Hepatocyte (in vitro differentiated cells): ENCODE measurements around the gene ZNF674. TPM values are rescaled to one million over a fixed set of nuclear protein-coding genes. Genes with fewer than 3 reads are reported as not detected.
"Not testable (repeated sequence)": the region's sequence is repeated elsewhere in the genome, so short reads cannot be mapped to it uniquely, and the experiment has no call there.

Experiments
- DNase-seq: peaks from one replicate; pipeline ENCODE4 v3.0.0-alpha.2; 2016; ENCODE audit warnings: low spot score
- H2AFZ ChIP-seq: fragments of 200-600 bp; sonication (generic); 2 replicates; pipeline ENCODE4 v1.6.0; 2016; ENCODE audit warnings: antibody characterized with exemption, mild to moderate bottlenecking
- H3K27ac ChIP-seq: fragments of 200-600 bp; sonication (generic); 2 replicates; pipeline ENCODE4 v1.5.1; 2016; ENCODE audit warnings: mild to moderate bottlenecking
- H3K27me3 ChIP-seq: fragments of 200-600 bp; sonication (generic); 2 replicates; pipeline ENCODE4 v1.6.1; 2016
- H3K36me3 ChIP-seq: fragments of 200-600 bp; sonication (generic); replicated peaks from 2 replicates; pipeline ENCODE4 v1.5.1; 2016; ENCODE audit warnings: low read depth; ENCODE audit not compliant: insufficient read depth
- H3K4me1 ChIP-seq: fragments of 200-600 bp; sonication (generic); 2 replicates; pipeline ENCODE4 v1.5.1; 2016; ENCODE audit warnings: mild to moderate bottlenecking, moderate library complexity; ENCODE audit not compliant: insufficient read depth
- H3K4me2 ChIP-seq: fragments of 200-600 bp; sonication (generic); 2 replicates; pipeline ENCODE4 v1.6.0; 2016
- H3K4me3 ChIP-seq: fragments of 200-600 bp; sonication (generic); 2 replicates; pipeline ENCODE4 v1.5.1; 2016; ENCODE audit warnings: mild to moderate bottlenecking
- H3K79me2 ChIP-seq: fragments of 200-600 bp; sonication (generic); 2 replicates; pipeline ENCODE4 v1.6.0; 2017; ENCODE audit warnings: mild to moderate bottlenecking
- H3K9me2 ChIP-seq: fragments of 200-600 bp; sonication (generic); replicated peaks from 2 replicates; pipeline ENCODE4 v1.6.0; 2017; ENCODE audit warnings: mild to moderate bottlenecking; ENCODE audit not compliant: insufficient read depth
- H3K9me3 ChIP-seq: fragments of 200-600 bp; sonication (generic); 2 replicates; pipeline ENCODE4 v1.5.1; 2016; ENCODE audit warnings: low read depth, mild to moderate bottlenecking
- H4K20me1 ChIP-seq: fragments of 200-600 bp; sonication (generic); 2 replicates; pipeline ENCODE4 v1.6.0; 2016; ENCODE audit warnings: mild to moderate bottlenecking; ENCODE audit not compliant: insufficient read depth, poor library complexity, severe bottlenecking
- EZH2 ChIP-seq: fragments of 200-600 bp; sonication (generic); IDR thresholded peaks from 2 replicates; pipeline ENCODE4 v1.6.1; 2016; ENCODE audit warnings: antibody characterized with exemption, mild to moderate bottlenecking, borderline replicate concordance
- EZH2phosphoT487 ChIP-seq: fragments of 200-600 bp; sonication (generic); IDR thresholded peaks from one replicate; pipeline ENCODE4 v1.6.1; 2018; ENCODE audit warnings: antibody characterized with exemption, mild to moderate bottlenecking, low read depth, moderate library complexity; ENCODE audit not compliant: unreplicated experiment, severe bottlenecking
- WGBS: methylation state at CpG from one replicate; pipeline ENCODE4 v1.1.6; 2016; ENCODE audit warnings: low lambda C conversion rate; ENCODE audit errors: missing lambda C conversion rate; 5-methylcytosine and 5-hydroxymethylcytosine counted together
- polyA plus RNA-seq: library from polyadenylated mRNA; unstranded; fragments of >200 nt; fragmentation: Nextera tagmentation; extraction: Ambion mirVana; gene quantifications from 2 replicates; pipeline ENCODE4 v1.2.1, GENCODE V29; 2016
- total RNA-seq: library from RNA; depleted of rRNA; stranded (reverse); fragments of >200 nt; gene quantifications from 2 replicates; pipeline ENCODE4 v1.2.3, GENCODE V29; 2014
- TF ChIP-seq, protein P1 (sequence below): fragments of 200-600 bp; sonication (generic); IDR thresholded peaks from 2 replicates; pipeline ENCODE4 v1.5.1; 2016; ENCODE audit warnings: antibody characterized with exemption, mild to moderate bottlenecking; ENCODE audit not compliant: poor library complexity

Gene ZNF674
- total and polyA plus RNA-seq, 2 experiments from 2014 or later, result 2.2 to 4.8 TPM

- WGBS, result 66% methylated on average over 2 of the region's 2 CpGs
- no peaks in the 10 kb centered on the region for H3K9me2 ChIP-seq
- H3K4me2 ChIP-seq, result no peak overlapping the region
- H4K20me1 ChIP-seq, result no peaks in the 10 kb centered on the region
- TF ChIP-seq EZH2phosphoT487, result no peak
- no peak for TF ChIP-seq EZH2
- TF ChIP-seq, protein P1, sequence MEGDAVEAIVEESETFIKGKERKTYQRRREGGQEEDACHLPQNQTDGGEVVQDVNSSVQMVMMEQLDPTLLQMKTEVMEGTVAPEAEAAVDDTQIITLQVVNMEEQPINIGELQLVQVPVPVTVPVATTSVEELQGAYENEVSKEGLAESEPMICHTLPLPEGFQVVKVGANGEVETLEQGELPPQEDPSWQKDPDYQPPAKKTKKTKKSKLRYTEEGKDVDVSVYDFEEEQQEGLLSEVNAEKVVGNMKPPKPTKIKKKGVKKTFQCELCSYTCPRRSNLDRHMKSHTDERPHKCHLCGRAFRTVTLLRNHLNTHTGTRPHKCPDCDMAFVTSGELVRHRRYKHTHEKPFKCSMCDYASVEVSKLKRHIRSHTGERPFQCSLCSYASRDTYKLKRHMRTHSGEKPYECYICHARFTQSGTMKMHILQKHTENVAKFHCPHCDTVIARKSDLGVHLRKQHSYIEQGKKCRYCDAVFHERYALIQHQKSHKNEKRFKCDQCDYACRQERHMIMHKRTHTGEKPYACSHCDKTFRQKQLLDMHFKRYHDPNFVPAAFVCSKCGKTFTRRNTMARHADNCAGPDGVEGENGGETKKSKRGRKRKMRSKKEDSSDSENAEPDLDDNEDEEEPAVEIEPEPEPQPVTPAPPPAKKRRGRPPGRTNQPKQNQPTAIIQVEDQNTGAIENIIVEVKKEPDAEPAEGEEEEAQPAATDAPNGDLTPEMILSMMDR, result no peak
- no peak overlapping the region for H3K27ac ChIP-seq
- H3K9me3 ChIP-seq, result peaks cover 18% of the 10 kb centered on the region
- H3K36me3 ChIP-seq, result no peaks in the 10 kb centered on the region
- H3K27me3 ChIP-seq, result no peaks in the 10 kb centered on the region
- no peak overlapping the region for H3K4me3 ChIP-seq
- DNase-seq, result no peak
- no peak overlapping the region for H2AFZ ChIP-seq
- H3K79me2 ChIP-seq, result no peaks in the 10 kb centered on the region
- no peaks in the 10 kb centered on the region for H3K4me1 ChIP-seq
Observed at GRCh38 chrX:46502848-46503247, 42.4 kb downstream of the ZNF674 start.

- Histone ChIP-seq H3K4me2 (no peak overlapping the region), H3K27ac (no peak overlapping the region), H4K20me1 (no peaks in the 10 kb centered on the region), H3K4me3 (no peak overlapping the region), H3K79me2 (no peaks in the 10 kb centered on the region), H3K4me1 (no peaks in the 10 kb centered on the region), H3K9me3 (peaks cover 18% of the 10 kb centered on the region), H2AFZ (no peak overlapping the region), H3K36me3 (no peaks in the 10 kb centered on the region), H3K27me3 (no peaks in the 10 kb centered on the region), H3K9me2 (no peaks in the 10 kb centered on the region)
- 89% methylated on average over 1 of the region's 1 CpG for WGBS
- TF ChIP-seq EZH2 (no peak), EZH2phosphoT487 (no peak)
- TF ChIP-seq, protein P1, result no peak
- DNase-seq, result no peak
Observed at GRCh38 chrX:46500054-46500453, 45.2 kb downstream of the ZNF674 start.

DNA sequence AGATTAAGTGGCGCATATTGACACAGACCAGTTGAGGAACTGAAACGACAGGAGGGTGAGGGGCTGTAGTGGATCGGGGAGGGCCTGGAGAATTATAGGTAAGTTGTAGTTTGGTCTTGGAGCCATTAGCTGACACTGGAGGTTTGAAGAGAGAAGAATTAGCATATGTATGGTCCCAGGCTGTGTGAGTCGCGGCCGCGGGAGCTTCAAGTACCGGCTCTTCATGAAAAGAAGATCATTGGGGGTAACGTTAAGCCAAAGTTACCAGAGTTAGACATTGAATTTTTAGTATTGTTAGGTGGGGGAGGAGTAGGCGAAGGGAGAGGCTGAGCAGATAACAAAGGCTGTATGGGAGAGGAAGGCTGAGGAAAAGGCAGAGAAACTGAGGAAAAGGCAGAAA is 56.5 kb downstream of the ZNF674 start:
- Histone ChIP-seq H4K20me1 (no peaks in the 10 kb centered on the region), H3K4me1 (no peaks in the 10 kb centered on the region), H3K4me2 (no peak overlapping the region), H3K4me3 (no peak overlapping the region), H3K79me2 (no peaks in the 10 kb centered on the region), H3K27me3 (no peaks in the 10 kb centered on the region), H3K9me2 (no peaks in the 10 kb centered on the region), H3K36me3 (no peaks in the 10 kb centered on the region), H3K9me3 (peaks cover 5% of the 10 kb centered on the region), H2AFZ (no peak overlapping the region), H3K27ac (no peak overlapping the region)
- TF ChIP-seq EZH2 (no peak), EZH2phosphoT487 (no peak)
- TF ChIP-seq, protein P1, result no peak
- WGBS, result 80% methylated on average over 10 of the region's 10 CpGs
- DNase-seq, result no peak

GRCh38 chrX:46485897-46486296 is 59.3 kb downstream of the ZNF674 start:
- Histone ChIP-seq H3K9me3 (peaks cover 5% of the 10 kb centered on the region), H3K4me1 (no peaks in the 10 kb centered on the region), H3K9me2 (no peaks in the 10 kb centered on the region), H3K36me3 (no peaks in the 10 kb centered on the region), H3K4me2 (no peak overlapping the region), H4K20me1 (no peaks in the 10 kb centered on the region), H3K27ac (no peak overlapping the region), H2AFZ (no peak overlapping the region), H3K79me2 (no peaks in the 10 kb centered on the region), H3K27me3 (no peaks in the 10 kb centered on the region), H3K4me3 (no peak overlapping the region)
- no peak for DNase-seq
- 73% methylated on average over 8 of the region's 8 CpGs for WGBS
- TF ChIP-seq EZH2phosphoT487, result no peak
- TF ChIP-seq, protein P1, result no peak
- no peak for TF ChIP-seq EZH2

DNA sequence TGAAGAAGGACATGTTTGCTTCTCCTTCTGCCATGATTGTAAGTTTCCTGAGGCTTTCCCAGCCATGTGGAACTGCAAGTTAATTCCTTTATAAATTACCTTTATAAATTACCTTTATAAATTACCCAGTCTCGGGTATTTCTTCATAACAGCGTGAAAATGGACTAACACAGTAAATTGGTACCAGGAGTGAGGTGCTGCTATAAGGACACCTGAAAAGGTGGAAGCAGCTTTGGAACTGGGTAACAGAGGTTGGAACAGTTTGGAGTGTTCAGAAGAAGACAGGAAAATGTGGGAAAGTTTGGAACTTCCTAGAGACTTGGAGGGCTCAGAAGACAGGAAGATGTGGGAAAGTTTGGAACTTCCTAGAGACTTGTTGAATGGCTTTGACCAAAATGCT is 66.6 kb downstream of the ZNF674 start:
- not testable (repeated sequence) for H3K36me3 ChIP-seq, H3K27ac ChIP-seq, H3K9me2 ChIP-seq, H4K20me1 ChIP-seq, H3K4me2 ChIP-seq, H3K4me3 ChIP-seq, H3K9me3 ChIP-seq, H3K4me1 ChIP-seq, H3K27me3 ChIP-seq, DNase-seq, H2AFZ ChIP-seq, H3K79me2 ChIP-seq
- WGBS, result 68% methylated on average over 2 of the region's 2 CpGs
